Panc1 (cell line): ENCODE data around the gene CDH12.

Experiments
- TCF7L2 ChIP-seq: IDR thresholded peaks from 2 replicates; pipeline ENCODE4 v1.6.1; 2011; ENCODE audit warnings: mild to moderate bottlenecking, low read depth, low read length, inconsistent platforms
- TF ChIP-seq, protein P1 (sequence below): fragments of 450-650 bp; IDR thresholded peaks from 2 replicates; pipeline ENCODE4 v1.5.1; 2017; ENCODE audit warnings: mild to moderate bottlenecking
- TF ChIP-seq, protein P2 (sequence below), 2 experiments: IDR thresholded peaks; 2 replicates each; pipeline ENCODE4 v1.6.1; 2011 to 2012; ENCODE audit warnings: low read depth in 2 of 2, control low read depth in 1 of 2, low read length in 1 of 2, mild to moderate bottlenecking in 1 of 2, moderate library complexity in 1 of 2; ENCODE audit not compliant: insufficient read depth in 1 of 2

DNA sequence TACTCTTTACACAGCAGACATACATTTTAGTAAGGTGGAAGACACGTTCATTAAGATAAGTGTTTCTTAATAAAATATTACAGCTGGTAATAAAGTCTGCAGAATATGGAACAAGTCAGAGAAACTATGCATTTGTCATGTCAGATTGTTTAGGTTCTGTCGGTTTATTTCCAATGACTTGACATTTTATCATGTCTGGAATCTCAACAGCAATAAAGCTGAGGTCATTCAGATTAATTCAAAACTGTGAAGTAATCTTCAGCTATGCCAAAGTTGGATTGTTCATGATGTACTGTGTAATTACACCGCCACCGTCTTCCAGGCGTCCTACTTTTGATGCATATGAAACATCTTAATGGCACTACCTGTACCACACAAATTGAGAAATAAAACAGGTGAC is 1032.6 kb downstream of the CDH12 start:
- TF ChIP-seq, protein P1, sequence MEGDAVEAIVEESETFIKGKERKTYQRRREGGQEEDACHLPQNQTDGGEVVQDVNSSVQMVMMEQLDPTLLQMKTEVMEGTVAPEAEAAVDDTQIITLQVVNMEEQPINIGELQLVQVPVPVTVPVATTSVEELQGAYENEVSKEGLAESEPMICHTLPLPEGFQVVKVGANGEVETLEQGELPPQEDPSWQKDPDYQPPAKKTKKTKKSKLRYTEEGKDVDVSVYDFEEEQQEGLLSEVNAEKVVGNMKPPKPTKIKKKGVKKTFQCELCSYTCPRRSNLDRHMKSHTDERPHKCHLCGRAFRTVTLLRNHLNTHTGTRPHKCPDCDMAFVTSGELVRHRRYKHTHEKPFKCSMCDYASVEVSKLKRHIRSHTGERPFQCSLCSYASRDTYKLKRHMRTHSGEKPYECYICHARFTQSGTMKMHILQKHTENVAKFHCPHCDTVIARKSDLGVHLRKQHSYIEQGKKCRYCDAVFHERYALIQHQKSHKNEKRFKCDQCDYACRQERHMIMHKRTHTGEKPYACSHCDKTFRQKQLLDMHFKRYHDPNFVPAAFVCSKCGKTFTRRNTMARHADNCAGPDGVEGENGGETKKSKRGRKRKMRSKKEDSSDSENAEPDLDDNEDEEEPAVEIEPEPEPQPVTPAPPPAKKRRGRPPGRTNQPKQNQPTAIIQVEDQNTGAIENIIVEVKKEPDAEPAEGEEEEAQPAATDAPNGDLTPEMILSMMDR = no peak
- TF ChIP-seq, protein P2, sequence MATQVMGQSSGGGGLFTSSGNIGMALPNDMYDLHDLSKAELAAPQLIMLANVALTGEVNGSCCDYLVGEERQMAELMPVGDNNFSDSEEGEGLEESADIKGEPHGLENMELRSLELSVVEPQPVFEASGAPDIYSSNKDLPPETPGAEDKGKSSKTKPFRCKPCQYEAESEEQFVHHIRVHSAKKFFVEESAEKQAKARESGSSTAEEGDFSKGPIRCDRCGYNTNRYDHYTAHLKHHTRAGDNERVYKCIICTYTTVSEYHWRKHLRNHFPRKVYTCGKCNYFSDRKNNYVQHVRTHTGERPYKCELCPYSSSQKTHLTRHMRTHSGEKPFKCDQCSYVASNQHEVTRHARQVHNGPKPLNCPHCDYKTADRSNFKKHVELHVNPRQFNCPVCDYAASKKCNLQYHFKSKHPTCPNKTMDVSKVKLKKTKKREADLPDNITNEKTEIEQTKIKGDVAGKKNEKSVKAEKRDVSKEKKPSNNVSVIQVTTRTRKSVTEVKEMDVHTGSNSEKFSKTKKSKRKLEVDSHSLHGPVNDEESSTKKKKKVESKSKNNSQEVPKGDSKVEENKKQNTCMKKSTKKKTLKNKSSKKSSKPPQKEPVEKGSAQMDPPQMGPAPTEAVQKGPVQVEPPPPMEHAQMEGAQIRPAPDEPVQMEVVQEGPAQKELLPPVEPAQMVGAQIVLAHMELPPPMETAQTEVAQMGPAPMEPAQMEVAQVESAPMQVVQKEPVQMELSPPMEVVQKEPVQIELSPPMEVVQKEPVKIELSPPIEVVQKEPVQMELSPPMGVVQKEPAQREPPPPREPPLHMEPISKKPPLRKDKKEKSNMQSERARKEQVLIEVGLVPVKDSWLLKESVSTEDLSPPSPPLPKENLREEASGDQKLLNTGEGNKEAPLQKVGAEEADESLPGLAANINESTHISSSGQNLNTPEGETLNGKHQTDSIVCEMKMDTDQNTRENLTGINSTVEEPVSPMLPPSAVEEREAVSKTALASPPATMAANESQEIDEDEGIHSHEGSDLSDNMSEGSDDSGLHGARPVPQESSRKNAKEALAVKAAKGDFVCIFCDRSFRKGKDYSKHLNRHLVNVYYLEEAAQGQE (IDR thresholded peaks at IDR 0.05; ENCODE audit: insufficient read depth in 1 of 2, low read depth in 2 of 2, low read length in 1 of 2) = no peak
- no peak for TF ChIP-seq TCF7L2
